Lower lobe of right lung (tissue), 2 donors: ENCODE measurements around the gene PEX10. TPM values are rescaled to one million over a fixed set of nuclear protein-coding genes. Genes with fewer than 3 reads are reported as not detected.

ENCODE experiments used
- ATAC-seq, 2 donors: fragments of 200-7000 bp; cut with Tn5 transposase; one replicate each; pipeline ENCODE4 v1.9.1; 2020 to 2022; ENCODE audit warnings: mild to moderate bottlenecking in 2 of 2, moderate library complexity in 2 of 2
- DNase-seq: peaks from one replicate; pipeline ENCODE4 v3.0.0-alpha.2; 2020
- H3K27ac ChIP-seq: fragments of 200-600 bp; one replicate; pipeline ENCODE4 v1.8.0; 2022
- H3K27me3 ChIP-seq: fragments of 200-600 bp; one replicate; pipeline ENCODE4 v1.8.0; 2022; ENCODE audit warnings: low read depth
- H3K36me3 ChIP-seq: fragments of 200-600 bp; one replicate; pipeline ENCODE4 v1.8.0; 2022; ENCODE audit warnings: mild to moderate bottlenecking
- H3K4me1 ChIP-seq: fragments of 200-600 bp; one replicate; pipeline ENCODE4 v1.8.0; 2022
- H3K4me3 ChIP-seq: fragments of 200-600 bp; one replicate; pipeline ENCODE4 v1.8.0; 2022; ENCODE audit warnings: mild to moderate bottlenecking
- H3K9me3 ChIP-seq: fragments of 200-600 bp; one replicate; pipeline ENCODE4 v1.8.0; 2022
- CTCF ChIP-seq: fragments of 200-600 bp; IDR thresholded peaks from one replicate; pipeline ENCODE4 v1.8.0; 2022; ENCODE audit warnings: antibody characterized with exemption, mild to moderate bottlenecking
- intact Hi-C: fragments of 100-400 bp; cut with DNase I; formaldehyde crosslinking; loops from one replicate; pipeline ENCODE4 v1.11.0; 2022
- total RNA-seq: library from RNA; stranded (reverse); fragmentation: NEBNext Ultra II Directional; extraction: Animal tissue kit (Norgen Biotek cat#: 25700); gene quantifications from one replicate; pipeline ENCODE4 v1.2.1, GENCODE V29; 2021
- donor health status: DM: no; HTN: yes; CAD: no; lungs with severe emphysema.

The PEX10 gene
- total RNA-seq, 1 donor from 2014 or later: 12.4 TPM

- no peak for TF ChIP-seq CTCF
- intact Hi-C loops: no loop called here
These were observed 33.2 kb downstream of the PEX10 start for GRCh38 chr1:2378956-2379732.

GRCh38 chr1:2378441-2378851 lies 33.9 kb downstream of the PEX10 start:
- TF ChIP-seq CTCF: no peak
- intact Hi-C loops: no loop called here
- no peaks in the 10 kb centered on the region for H3K36me3 ChIP-seq
- H3K4me1 ChIP-seq: peaks cover 10% of the 10 kb centered on the region
- H3K27ac ChIP-seq: no peak overlapping the region
- no peaks in the 10 kb centered on the region for H3K27me3 ChIP-seq
- no peak overlapping the region for H3K4me3 ChIP-seq
- no peaks in the 10 kb centered on the region for H3K9me3 ChIP-seq
- ATAC-seq (no peak), DNase-seq (peak; percentile 41)

More at GRCh38 chr1:2378956-2379732, 33.2 kb downstream of the PEX10 start:
- no peaks in the 10 kb centered on the region for H3K27me3 ChIP-seq
- ATAC-seq: no peak
- H3K27ac ChIP-seq: no peak overlapping the region
- H3K4me1 ChIP-seq: peaks cover 10% of the 10 kb centered on the region
- H3K36me3 ChIP-seq: no peaks in the 10 kb centered on the region
- no peaks in the 10 kb centered on the region for H3K9me3 ChIP-seq
- peak; percentile 25 for DNase-seq
- no peak overlapping the region for H3K4me3 ChIP-seq

- no peak overlapping the region for H3K4me3 ChIP-seq
- ATAC-seq (no peak), DNase-seq (peak; percentile 14)
- H3K9me3 ChIP-seq: no peaks in the 10 kb centered on the region
- H3K27me3 ChIP-seq: no peaks in the 10 kb centered on the region
- peaks cover 10% of the 10 kb centered on the region for H3K4me1 ChIP-seq
- intact Hi-C loops: no loop called here
- H3K27ac ChIP-seq: no peak overlapping the region
- no peak for TF ChIP-seq CTCF
- H3K36me3 ChIP-seq: no peaks in the 10 kb centered on the region
These were observed 34.5 kb downstream of the PEX10 start for GRCh38 chr1:2377751-2378440.

- Histone ChIP-seq H3K4me1 (peaks cover 9% of the 10 kb centered on the region), H3K9me3 (no peaks in the 10 kb centered on the region), H3K27ac (no peak overlapping the region), H3K36me3 (no peaks in the 10 kb centered on the region), H3K4me3 (no peak overlapping the region), H3K27me3 (no peaks in the 10 kb centered on the region)
- ATAC-seq: no peak
- DNase-seq: peak; percentile 38
- intact Hi-C loops: no loop called here
- TF ChIP-seq CTCF: no peak
These were observed 35.3 kb downstream of the PEX10 start for GRCh38 chr1:2376931-2377672.

GRCh38 chr1:2376261-2376741 lies 36.1 kb downstream of the PEX10 start:
- no peak overlapping the region for H3K27ac ChIP-seq
- ATAC-seq (no peak), DNase-seq (peak; percentile 42)
- intact Hi-C loops: no loop called here
- no peak overlapping the region for H3K4me3 ChIP-seq
- H3K27me3 ChIP-seq: no peaks in the 10 kb centered on the region
- no peaks in the 10 kb centered on the region for H3K9me3 ChIP-seq
- H3K4me1 ChIP-seq: peaks cover under 1% of the 10 kb centered on the region
- no peak for TF ChIP-seq CTCF
- no peaks in the 10 kb centered on the region for H3K36me3 ChIP-seq
